ENCODE results near the gene GPR176. TPM values are rescaled to one million over a fixed set of nuclear protein-coding genes. Genes with fewer than 3 reads are reported as not detected.

The GPR176 gene
- polyA plus RNA-seq, 1 donor, result 15.9 TPM

- no peak for DNase-seq
Observed at GRCh38 chr15:39784638-39785037, 135.4 kb downstream of the GPR176 start.

- DNase-seq, result no peak
Observed at GRCh38 chr15:39784125-39784524, 135.9 kb downstream of the GPR176 start.

- DNase-seq, result no peak
Observed at GRCh38 chr15:39783244-39783820, 136.7 kb downstream of the GPR176 start.

- peak; percentile 95 for DNase-seq
Observed at GRCh38 chr15:39782441-39783138, 137.5 kb downstream of the GPR176 start, which contains the start of gene FSIP1. FSIP1 (minus strand) TSS chr15:39782841; CDS start chr15:39776524, 6,317 bp downstream.

- no peak for DNase-seq
Observed at GRCh38 chr15:39781967-39782302, 138.1 kb downstream of the GPR176 start.

- DNase-seq, result no peak
Observed at GRCh38 chr15:39781147-39781966, 138.7 kb downstream of the GPR176 start.

GRCh38 chr15:39778021-39778420, 142.0 kb downstream of the GPR176 start:
- peak; percentile 47 for DNase-seq

GRCh38 chr15:39777496-39777895, 142.6 kb downstream of the GPR176 start:
- no peak for DNase-seq

GRCh38 chr15:39776068-39776467, 144.0 kb downstream of the GPR176 start:
- DNase-seq, result no peak

GRCh38 chr15:39774688-39775267, 145.3 kb downstream of the GPR176 start:
- DNase-seq, result no peak

- DNase-seq, result no peak
Observed at GRCh38 chr15:39770748-39771689, 149.0 kb downstream of the GPR176 start.

GRCh38 chr15:39767921-39768320, 152.1 kb downstream of the GPR176 start:
- no peak for DNase-seq

- no peak for DNase-seq
Observed at GRCh38 chr15:39761006-39761405, 159.1 kb downstream of the GPR176 start.

- DNase-seq, result peak; percentile 68
Observed at GRCh38 chr15:39756806-39757522, 163.1 kb downstream of the GPR176 start.

- DNase-seq, result no peak
Observed at GRCh38 chr15:39752991-39753390, 167.1 kb downstream of the GPR176 start.

- no peak for DNase-seq
Observed at GRCh38 chr15:39752246-39752645, 167.8 kb downstream of the GPR176 start.
